ACC112 (cell line): ENCODE measurements around the gene RNASEH1.
A peak's percentile ranks its signal among the peaks of the same experiment; 100 is the strongest.

ENCODE experiments used
- H2AFZ ChIP-seq: fragments of 200-600 bp; sonication (generic); one replicate; pipeline ENCODE4 v1.6.0; 2017; ENCODE audit warnings: antibody characterized with exemption, low read length; ENCODE audit not compliant: unreplicated experiment
- H3K27ac ChIP-seq: fragments of 200-600 bp; sonication (generic); 2 replicates; pipeline ENCODE4 v1.5.1; 2014; ENCODE audit warnings: low read depth, mild to moderate bottlenecking, antibody characterized with exemption, low read length, moderate library complexity
- H3K27me3 ChIP-seq: fragments of 200-600 bp; sonication (generic); 2 replicates; pipeline ENCODE4 v1.6.1; 2014; ENCODE audit warnings: mild to moderate bottlenecking, antibody characterized with exemption, low read length, moderate library complexity, mixed read lengths; ENCODE audit not compliant: insufficient read depth
- H3K36me3 ChIP-seq: fragments of 200-600 bp; sonication (generic); 2 replicates; pipeline ENCODE4 v1.6.1; 2016; ENCODE audit warnings: mild to moderate bottlenecking, antibody characterized with exemption, low read length, moderate library complexity, mixed read lengths; ENCODE audit not compliant: insufficient read depth
- H3K4me1 ChIP-seq: fragments of 200-600 bp; sonication (generic); one replicate; pipeline ENCODE4 v1.6.1; 2016; ENCODE audit warnings: low read length, mixed read lengths; ENCODE audit not compliant: insufficient read depth, unreplicated experiment, control insufficient read depth
- H3K4me3 ChIP-seq: fragments of 200-600 bp; sonication (generic); 2 replicates; pipeline ENCODE4 v1.5.1; 2014; ENCODE audit warnings: mild to moderate bottlenecking, low read depth, low read length
- H3K79me2 ChIP-seq: fragments of 200-600 bp; sonication (generic); one replicate; pipeline ENCODE4 v1.6.0; 2016; ENCODE audit warnings: low read length; ENCODE audit not compliant: control insufficient read depth, unreplicated experiment, insufficient read depth

The RNASEH1 gene, protein sequence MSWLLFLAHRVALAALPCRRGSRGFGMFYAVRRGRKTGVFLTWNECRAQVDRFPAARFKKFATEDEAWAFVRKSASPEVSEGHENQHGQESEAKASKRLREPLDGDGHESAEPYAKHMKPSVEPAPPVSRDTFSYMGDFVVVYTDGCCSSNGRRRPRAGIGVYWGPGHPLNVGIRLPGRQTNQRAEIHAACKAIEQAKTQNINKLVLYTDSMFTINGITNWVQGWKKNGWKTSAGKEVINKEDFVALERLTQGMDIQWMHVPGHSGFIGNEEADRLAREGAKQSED

DNA sequence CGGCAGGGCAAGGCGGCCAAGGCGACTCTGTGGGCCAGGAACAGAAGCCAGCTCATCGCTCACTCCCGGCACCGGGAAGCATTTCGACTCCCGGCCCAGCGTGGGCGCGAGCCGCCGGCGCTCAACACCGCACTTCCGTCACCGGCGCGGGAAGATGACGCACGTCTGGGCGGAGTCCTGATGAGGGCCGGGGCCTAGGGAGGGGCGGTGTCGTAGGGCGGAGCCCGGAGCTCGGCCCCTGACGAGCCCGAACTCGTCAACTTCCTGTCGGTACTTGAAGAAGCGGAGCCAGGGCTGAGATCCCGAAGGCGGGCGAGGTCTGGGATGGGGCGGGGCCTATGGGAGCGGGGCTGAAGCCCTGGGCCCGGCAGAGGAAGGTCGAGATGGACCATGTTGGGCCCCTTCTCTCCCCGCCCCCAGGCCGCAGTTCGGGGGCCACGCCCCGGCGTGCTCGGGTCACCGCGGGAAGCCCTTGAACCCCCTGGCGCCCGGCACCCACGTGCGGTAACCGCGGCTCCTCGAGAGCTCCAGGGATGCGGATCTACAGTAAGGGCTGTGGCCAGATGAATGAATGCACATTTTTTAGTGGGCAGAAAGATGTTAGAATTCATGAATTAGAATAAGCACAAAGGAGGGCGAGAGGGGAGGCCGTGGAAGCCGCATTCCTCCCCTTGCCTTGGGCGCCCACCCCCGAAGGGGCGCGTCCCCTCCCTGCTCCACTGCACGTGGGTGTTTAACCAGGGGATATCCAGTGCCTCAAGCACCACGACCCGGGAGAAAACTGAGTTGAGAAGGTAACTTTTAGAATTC, at the start of gene RNASEH1:
RNASEH1 (minus strand) TSS at position 129 of the 810 bp plus-strand sequence; CDS start at position 56, 73 bp downstream.
- Histone ChIP-seq H3K27me3 (no peaks in the 10 kb centered on the region), H2AFZ (peak within 1 kb of the TSS; percentile 98), H3K36me3 (peaks cover 19% of the 10 kb centered on the region; the same call in 1 of the 2 replicates), H3K79me2 (peaks cover 41% of the 10 kb centered on the region), H3K27ac (peak within 1 kb of the TSS; percentile 82), H3K4me3 (peak within 1 kb of the TSS; percentile 86), H3K4me1 (peaks cover 6% of the 10 kb centered on the region)

DNA sequence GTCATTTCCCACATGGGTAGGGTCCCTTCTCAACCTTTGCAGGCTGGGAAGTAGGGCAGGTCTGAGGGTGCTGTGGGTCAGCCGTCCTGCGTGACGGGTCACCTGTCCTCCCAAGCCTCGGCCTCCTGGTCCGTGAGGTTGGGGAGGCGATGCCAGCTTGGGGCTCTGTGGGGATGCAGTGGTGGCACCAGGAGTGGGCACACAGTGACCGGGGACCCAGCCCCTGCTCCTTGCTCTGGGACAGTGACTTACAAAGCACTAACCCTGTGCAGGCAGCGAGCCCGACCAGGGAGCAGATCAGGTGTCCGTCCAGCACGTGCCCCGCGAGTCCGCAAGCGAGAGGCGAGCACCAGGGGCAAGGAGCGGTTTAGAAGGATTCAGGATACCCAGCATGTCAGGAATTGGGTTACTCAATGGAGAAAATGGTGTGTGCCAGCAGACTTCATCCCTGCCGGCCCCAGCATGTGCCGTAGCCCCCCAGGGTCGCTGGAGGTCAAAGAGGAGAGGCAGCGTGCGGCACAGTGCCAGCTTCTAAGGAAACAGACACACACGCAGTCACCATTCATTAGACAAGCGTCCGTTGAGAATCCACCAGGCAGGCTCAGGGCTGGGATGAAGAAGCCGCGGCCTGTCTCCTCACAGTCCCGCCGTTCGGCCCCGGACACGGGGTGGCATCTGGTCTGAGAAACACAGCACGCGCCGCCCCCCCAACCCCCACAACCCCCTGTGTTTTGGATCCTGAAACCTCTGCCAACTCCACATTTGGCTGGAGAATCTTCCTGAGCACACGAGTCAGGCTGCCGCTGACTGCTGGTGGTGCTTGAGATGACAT, 48.5 kb upstream of the RNASEH1 start:
- Histone ChIP-seq H3K4me3 (no peak overlapping the region), H3K79me2 (no peaks in the 10 kb centered on the region), H2AFZ (no peak overlapping the region), H3K36me3 (no peaks in the 10 kb centered on the region), H3K27ac (no peak overlapping the region), H3K4me1 (no peaks in the 10 kb centered on the region), H3K27me3 (peaks cover 16% of the 10 kb centered on the region)

DNA sequence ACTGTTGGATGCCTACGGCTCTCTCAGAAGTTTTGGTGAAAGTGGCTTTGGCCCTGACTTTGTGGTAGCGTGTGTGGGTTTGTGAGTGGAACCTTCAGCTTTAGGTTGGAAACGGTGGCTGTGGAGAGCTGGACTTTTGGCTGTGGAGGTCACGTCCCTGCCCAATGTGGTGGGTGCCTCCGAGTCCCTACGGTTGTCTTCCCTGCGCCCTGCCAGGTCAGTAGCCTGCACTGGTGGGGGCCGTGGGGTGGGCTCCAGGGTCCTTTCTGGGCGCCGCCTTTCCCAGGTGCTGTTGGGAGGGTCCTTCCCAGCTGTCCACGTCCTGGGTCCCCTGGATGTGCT, 47.9 kb upstream of the RNASEH1 start:
- H3K27me3 ChIP-seq = peaks cover 10% of the 10 kb centered on the region
- H3K79me2 ChIP-seq = no peaks in the 10 kb centered on the region
- H3K36me3 ChIP-seq = no peaks in the 10 kb centered on the region
- no peak overlapping the region for H3K4me3 ChIP-seq
- H3K27ac ChIP-seq = no peak overlapping the region
- H3K4me1 ChIP-seq = no peaks in the 10 kb centered on the region
- H2AFZ ChIP-seq = no peak overlapping the region

DNA sequence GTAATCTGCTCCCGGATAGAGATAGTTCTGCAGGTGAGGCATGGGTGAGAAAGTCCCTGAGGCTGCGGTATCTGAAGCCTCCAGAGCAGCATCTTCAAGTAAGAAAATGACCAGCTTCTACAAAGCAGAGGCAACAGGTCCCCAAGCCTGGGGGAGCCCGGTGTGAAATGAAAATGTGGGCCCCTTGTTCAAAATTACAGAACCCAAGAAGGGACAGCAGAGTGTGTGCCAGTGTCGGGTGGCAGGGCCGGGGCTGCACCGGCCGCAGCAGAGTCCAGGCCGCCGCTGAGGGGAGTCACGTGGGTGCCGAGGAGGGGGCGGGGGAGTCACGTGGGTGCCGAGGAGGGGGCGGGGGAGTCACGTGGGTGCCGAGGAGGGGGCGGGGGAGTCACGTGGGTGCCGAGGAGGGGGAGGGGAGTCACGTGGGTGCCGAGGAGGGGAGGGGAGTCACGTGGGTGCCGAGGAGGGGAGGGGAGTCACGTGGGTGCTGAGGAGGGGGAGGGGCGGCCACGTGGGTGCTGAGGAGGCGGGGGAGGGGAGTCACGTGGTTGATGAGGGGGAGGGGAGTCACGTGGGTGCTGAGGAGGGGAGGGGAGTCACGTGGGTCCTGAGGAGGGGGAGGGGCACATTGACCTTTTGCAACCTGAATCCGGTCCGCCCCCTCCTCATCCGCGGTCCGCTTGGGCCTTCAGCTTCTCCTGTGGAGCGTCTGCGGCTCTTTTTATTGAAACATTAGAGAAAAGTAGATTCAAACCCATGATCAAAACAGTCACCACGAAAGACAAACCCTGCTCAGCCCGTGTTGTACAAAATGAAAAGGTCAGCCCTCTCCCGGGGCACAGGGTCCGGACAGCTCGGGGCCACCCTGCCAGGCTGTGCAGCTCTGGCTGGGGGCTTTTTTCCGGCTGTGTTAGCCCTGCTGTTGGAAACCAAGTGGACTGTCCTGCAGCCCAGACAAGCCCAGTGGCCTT, 47.1 kb upstream of the RNASEH1 start:
- Histone ChIP-seq H3K27me3 (peaks cover 5% of the 10 kb centered on the region), H2AFZ (no peak overlapping the region), H3K4me1 (no peaks in the 10 kb centered on the region)

DNA sequence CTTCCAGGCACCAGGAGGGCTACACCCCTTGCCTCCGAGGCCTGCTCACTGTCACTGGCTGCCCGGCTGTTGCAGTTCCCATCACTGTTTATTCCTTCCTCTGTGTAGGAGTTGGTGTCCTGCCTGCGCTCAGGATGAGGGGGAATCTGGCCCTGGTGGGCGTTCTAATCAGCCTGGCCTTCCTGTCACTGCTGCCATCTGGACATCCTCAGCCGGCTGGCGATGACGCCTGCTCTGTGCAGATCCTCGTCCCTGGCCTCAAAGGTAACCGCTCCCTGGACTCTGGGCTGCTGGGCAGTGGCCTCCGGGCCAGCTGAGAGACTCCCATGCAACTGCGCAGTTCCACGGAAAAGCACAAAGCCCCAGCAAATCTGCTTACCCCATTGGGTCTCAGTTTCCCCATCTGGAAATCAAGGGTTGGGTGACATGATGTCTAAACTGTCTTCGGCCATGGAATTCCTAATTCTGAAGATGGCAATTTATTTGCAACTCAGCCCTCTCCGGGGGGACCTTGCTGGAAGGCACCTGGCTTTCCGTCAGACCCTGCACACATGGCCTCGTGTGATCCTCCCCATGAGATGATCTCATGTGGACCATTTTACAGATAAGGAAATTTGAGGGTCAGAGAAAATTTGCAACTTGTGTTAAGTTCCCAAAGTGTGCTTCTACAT, 46.2 kb upstream of the RNASEH1 start:
- Histone ChIP-seq H2AFZ (no peak overlapping the region), H3K36me3 (no peaks in the 10 kb centered on the region), H3K27me3 (no peaks in the 10 kb centered on the region; the same call in 1 of the 2 replicates), H3K79me2 (no peaks in the 10 kb centered on the region), H3K4me1 (no peaks in the 10 kb centered on the region), H3K4me3 (no peak overlapping the region), H3K27ac (no peak overlapping the region)

More for the DNA sequence above, 47.1 kb upstream of the RNASEH1 start:
- Histone ChIP-seq H3K79me2 (no peaks in the 10 kb centered on the region), H3K27ac (no peak overlapping the region), H3K36me3 (no peaks in the 10 kb centered on the region), H3K4me3 (no peak overlapping the region)

DNA sequence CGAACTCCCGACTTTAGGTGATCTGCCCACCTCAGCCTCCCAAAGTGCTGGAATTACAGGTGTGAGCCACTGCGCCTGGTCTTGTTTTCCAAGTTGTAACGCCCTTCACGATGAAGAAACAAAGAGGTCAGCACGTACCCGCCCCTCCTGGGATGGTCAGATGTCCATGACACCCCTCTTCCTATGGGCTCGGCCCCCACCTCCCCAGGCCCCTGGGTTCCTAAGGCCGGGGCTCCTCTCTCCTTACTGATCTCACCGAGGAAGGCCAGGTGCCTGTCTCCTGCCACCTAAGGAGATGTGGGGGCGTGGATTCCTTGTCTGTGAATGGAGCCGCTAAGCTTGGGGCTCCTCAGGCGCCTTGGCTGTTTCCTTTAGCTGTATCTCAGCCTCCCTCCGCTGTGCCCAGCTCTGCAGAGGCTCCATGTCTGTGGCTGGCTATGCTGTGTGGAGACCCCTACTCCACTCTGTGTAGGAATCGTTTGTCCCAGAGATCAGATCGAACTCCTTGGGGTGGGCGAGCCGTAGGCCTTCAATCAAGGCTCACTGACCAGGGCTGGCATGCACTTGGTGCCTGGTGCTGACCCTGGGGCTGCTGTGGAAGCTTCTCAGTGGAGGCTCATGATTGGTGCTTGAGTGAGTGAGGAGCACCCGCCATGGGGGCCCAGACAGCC, 45.5 kb upstream of the RNASEH1 start:
- Histone ChIP-seq H3K27ac (no peak overlapping the region), H3K4me1 (no peaks in the 10 kb centered on the region), H3K4me3 (no peak overlapping the region), H3K27me3 (no peaks in the 10 kb centered on the region; the same call in 1 of the 2 replicates), H3K36me3 (no peaks in the 10 kb centered on the region), H3K79me2 (no peaks in the 10 kb centered on the region), H2AFZ (no peak overlapping the region)

DNA sequence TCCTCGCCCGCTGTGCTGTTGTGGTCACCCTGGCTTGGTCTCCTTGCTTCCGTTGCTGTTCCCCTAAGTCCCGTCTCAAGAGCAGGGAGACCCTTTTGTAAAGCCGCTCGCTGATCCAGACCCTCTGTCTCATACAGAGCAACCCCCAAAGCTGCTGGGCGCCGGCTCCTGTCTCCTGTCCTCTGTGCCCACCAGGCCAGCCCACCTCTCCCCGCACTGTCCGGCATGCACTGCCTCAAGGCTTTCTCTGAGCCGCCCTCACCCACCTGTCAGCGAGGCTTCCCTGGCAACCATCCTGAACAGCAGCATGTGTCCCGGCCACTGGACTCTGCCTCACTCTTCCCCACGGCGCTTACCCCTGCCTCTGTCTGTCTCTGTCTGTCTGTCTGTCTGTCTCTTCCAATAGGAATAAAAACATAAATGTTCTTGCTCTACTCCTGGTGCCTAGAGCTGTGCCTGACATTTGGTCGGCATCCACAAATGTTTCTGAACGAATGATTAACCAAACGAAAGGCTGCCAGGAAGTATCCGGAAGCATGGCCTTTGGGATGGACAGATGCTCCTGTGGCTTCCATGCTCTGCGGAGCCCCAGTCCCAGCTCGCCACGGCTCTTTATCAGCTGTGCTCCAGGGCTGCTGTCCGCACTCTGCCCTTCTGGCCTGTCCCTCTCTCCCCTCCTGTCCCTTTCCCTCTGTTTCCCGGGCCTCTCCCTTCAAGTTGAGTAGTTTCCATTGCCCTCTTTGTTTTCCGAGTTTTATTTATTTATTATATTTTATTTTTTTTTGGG, 44.6 kb upstream of the RNASEH1 start:
- no peak overlapping the region for H3K27ac ChIP-seq
- no peak overlapping the region for H2AFZ ChIP-seq
- no peaks in the 10 kb centered on the region for H3K79me2 ChIP-seq
- no peak overlapping the region for H3K4me3 ChIP-seq
- H3K36me3 ChIP-seq = no peaks in the 10 kb centered on the region
- H3K4me1 ChIP-seq = no peaks in the 10 kb centered on the region
- H3K27me3 ChIP-seq = no peaks in the 10 kb centered on the region; the same call in 1 of the 2 replicates

DNA sequence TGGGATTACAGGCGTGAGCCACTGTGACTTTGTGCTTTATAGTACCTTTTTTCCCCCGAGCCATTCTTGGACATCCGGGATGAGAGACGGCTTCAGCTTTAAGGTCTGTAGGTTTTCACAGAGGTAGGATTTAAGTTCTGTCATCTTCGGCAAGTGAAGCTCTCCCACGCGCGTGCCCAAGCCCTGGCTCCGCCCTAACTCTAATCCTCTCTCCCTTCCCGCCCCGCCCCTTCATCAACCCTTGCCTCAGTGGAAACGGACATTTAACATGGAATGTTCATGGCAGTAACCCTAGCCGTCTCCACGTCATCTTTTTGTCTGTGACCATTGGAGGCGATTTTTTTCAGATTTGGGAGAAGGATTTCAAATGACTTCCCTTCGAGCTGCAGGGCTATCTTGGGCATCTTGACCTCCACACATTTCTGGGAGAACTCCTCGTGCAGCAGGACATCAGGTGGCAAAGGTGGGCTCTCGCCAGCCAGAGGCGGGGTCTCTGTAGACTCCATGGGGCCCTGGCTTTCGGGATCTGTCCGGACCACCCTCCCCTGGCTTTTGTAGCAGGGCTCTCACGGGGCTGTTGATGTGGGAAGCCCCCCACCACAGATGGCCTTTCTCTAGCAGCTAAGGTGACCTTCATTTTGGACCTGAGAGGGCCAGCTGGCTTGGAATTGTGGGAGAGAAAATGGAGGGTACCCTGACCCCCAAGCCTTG, 43.6 kb upstream of the RNASEH1 start:
- Histone ChIP-seq H3K27me3 (no peaks in the 10 kb centered on the region), H3K4me3 (no peak overlapping the region), H3K79me2 (no peaks in the 10 kb centered on the region), H3K27ac (no peak overlapping the region), H3K4me1 (no peaks in the 10 kb centered on the region), H3K36me3 (no peaks in the 10 kb centered on the region), H2AFZ (no peak overlapping the region)
